G401.6 (cell line): ENCODE results near the gene BRD7.

ENCODE experiments used
- FAIRE-seq: peaks from 2 replicates; lab custom pipeline; 2012; peaks lifted over from hg19 to GRCh38; lab: Jason Lieb, UNC

The BRD7 gene

GRCh38 chr16:50388496-50388895, 19.7 kb upstream of the BRD7 start:
- no peak for FAIRE-seq

- no peak for FAIRE-seq
These were observed 18.0 kb upstream of the BRD7 start for GRCh38 chr16:50386774-50387173.

GRCh38 chr16:50386139-50386538, 17.4 kb upstream of the BRD7 start:
- FAIRE-seq, result no peak

DNA sequence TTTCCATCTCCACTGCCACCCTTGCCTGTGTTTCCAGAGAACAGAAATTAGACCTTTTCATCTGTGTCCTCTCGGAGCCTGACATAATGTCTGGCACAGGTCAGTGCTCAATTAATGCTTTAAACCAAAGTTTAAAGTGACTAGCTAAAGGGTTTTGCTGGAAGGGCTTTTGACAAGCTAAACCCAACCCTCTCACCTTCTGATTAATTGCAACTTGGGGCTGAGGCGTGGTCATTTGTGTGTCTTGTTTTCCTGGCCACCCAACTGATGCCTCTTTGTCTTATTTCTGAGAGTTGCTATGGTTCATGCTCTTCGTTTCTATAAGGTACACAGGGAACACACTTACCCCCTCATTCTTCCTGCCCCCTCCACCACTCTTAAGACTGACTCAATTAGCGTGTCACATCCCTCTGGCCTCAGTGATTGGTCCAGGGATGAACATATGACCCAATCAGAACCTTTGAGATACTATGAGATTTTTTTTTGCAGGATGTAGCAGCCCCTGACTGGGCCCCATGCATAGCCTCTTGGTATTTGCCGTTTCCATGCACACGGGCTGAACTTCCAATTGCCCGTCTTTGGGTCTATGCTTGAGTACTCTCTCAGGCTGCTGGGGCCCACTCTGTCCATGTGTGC, 15.8 kb upstream of the BRD7 start:
- no peak for FAIRE-seq

DNA sequence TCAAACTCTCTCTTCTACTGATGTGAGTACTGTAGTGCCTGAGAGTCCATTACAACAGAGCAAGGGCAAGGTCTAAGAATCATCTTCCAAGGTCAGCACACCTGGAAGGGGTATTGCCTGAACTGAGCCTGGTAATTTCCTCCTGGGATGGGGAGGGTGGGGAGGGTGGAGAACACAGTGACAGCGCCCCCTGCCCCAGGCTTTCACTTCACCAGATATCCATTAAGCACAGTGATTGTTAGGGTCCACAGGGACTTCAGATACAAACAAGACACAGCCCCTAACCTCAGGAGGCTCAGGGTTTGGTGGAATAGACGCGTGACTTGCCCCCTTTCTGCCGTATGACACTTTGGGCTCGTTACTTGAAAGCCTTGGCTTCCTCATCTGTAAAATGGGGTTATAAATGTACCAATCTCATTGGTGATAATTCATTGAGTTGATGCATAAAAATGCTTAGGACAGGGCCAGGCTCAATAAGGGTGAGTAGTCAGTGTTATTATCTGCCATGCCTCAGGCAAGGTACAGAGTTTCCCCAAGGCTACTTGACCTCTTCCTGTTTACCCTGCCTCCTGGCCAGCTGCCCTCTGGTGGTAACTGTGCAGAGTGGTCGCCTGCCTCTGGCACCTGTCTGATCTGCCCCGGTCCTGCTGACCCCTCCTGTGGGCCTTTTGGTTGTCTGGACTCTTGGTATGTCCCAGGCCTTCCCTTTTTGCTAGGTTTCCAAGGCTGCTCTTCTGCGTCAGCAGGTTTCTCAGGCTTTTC, 13.1 kb upstream of the BRD7 start:
- FAIRE-seq, result no peak

DNA sequence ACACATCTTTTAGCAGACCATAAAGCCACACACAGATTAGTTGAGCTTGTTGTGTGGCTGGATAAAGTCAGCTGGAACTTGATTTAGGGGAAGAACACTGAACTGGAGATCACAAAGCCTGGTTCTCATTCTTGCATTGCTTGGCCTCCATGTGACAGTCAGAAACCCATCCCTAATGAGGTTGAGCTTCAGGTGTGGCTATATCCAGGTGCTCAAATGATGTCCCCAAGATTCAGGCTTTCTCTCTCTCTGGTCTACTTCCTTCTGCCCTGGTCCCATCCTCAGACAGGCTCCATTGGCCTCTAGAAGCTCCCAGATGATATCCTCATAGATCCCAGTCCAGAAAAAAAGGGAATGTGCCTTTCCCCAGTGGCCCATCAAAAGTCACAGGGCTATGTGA, 9.6 kb upstream of the BRD7 start:
- FAIRE-seq, result no peak

GRCh38 chr16:50377001-50377400, 8.2 kb upstream of the BRD7 start:
- no peak for FAIRE-seq

DNA sequence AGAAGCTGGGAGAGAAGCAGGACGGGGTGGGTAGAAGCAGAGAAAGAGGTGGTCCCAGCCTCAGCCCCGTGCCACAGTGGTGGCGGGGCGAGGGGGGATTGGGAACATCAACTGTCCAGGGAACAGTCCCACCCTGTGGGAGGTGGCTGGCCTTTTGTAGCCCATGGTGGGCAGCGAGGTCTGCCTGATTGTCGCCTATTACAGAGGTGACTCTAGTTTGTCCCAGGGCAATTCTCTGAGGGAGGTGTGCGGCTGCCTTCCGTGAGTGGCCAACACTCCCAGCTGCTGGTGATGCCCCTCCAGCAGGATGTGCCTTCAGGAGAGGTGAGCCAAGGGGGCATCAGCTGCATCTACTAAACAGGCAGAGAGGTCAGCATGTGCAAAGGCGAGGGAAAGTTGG, 5.0 kb upstream of the BRD7 start:
- no peak for FAIRE-seq

GRCh38 chr16:50373345-50373701, 4.5 kb upstream of the BRD7 start:
- FAIRE-seq, result no peak

GRCh38 chr16:50372611-50373344, 4.0 kb upstream of the BRD7 start:
- no peak for FAIRE-seq

DNA sequence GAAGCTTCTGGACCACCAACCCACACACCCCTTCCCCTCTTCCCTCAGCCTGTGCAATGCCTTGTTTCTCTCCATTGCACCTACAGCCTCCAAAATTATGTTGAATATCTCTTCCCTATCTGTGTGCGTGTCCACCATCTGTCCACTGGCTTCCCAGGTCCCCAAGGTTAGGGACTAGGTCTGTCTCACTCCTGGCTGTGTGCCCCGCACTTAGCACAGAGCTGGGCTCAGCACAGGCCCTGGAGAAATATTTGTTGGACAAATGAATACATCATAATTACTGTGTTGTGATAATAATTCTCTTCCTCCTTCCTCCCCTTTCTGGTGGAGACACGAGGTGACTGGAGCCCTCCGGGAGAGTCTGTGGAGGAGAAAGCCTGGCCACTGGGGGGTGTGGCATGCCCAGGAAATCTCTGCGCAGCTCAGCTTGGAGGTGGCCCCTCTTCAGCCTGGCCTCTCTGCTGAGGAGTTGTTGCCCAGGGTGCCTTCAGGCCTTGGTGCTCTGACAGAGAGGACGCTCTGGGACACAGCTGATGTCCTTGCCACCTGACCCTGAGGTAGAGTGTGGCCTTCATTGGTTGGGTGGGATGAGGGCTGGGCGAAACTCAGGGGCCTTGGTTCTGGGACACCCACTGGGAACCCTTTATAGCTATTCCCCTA, 3.3 kb upstream of the BRD7 start:
- FAIRE-seq, result no peak

DNA sequence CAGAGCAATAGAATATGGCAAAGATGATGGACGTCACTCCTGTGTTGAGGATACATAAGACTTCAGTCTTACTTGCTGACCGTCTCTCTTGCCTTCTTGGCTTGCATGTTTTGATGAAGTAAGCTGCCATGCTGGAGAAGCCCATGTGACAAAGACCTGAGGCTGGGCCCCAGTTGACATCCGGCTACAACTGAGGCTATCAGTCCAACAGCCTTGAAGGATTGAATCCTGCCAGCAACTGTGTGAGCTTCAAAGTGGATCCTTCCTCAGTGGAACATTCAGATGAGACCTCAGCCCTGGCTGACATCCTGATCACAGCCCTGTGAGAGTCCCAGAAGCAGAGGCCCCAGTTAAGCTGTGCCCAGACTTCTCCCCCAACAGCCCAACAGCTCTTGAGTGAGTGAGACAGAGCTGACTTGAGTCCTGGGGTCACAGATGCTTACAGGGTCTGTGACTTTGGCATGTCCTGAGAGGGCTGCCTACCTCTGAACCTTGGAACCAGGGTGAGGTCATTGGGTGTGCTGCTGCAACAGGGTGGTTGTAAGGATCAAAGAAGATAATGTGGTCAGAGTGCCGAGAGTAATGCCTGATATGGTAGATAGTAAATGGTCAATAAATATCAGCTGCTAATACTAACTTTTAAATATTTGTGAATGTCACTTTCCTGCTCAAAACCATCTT, 2.4 kb upstream of the BRD7 start:
- no peak for FAIRE-seq

DNA sequence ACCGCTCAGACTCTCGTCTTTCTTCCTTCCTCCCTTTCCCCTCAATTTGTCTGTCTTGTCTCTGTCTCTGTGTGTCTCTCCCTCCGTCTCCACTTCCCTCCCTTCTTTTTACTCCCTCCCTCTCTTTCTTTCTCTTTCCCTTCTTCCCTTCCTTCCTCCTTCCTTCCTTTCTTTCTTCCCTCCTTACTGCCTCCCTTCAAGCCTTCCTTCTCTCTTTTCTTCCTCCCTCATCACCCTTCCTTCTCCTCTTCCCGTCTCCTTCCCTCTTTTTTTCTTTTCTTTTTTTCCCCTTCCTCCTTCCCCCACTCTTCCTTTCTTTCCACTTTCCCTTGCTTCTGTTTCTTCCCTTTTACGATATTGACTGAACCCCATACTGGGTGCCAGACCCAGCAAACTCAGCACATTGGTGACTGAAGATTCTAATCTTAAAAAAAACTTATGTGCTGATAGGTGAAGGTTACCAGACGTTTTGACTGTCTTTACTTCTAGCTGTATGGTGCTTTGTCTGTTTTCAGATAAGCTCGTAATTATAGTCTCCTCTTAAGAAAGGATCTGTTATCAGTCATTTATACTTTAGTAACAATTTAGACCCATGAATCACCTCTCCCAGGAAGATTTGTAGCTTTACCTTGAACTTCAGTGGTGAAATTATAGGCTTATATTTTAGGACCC, 481 bp upstream of the BRD7 start:
- FAIRE-seq, result no peak

GRCh38 chr16:50367777-50368409, 895 bp downstream of the BRD7 start:
- FAIRE-seq, result no peak

DNA sequence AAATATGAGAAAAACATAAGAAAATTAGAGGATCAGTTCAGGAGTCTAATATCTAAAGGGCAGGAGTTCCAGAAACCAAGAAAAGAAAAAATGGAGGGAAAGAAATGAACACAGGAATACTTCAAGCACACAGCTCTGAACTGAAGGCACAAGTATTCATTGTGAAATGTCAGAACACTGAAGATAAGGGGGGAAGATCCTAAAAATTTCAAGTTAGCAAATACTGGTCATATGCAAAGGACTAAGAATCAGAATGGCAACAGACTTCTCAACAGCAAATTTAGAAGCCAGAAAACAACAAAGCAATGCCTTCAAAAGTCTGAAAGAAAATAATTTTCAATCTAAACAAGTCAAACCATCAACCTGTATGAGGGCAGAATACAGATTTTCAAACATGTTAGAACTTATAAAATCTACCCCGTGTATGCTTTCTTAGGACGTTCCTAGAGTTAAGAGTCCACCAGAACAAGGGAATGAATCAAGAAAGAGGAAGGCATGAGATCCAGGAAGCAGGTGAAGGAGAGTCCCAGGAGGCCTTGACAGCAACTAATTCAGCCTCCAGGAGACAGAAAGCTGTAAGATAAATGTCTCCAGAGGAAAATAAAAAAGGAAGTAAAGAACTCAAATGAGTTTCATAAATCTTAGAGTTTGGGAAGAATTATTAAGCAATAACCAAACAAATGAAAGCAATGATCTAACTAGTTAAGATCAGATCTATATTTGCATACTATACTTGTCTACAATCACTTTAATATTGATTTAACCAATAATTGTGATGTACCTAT, 2.8 kb downstream of the BRD7 start:
- FAIRE-seq, result no peak

- no peak for FAIRE-seq
These were observed 5.1 kb downstream of the BRD7 start for GRCh38 chr16:50363656-50364055.

DNA sequence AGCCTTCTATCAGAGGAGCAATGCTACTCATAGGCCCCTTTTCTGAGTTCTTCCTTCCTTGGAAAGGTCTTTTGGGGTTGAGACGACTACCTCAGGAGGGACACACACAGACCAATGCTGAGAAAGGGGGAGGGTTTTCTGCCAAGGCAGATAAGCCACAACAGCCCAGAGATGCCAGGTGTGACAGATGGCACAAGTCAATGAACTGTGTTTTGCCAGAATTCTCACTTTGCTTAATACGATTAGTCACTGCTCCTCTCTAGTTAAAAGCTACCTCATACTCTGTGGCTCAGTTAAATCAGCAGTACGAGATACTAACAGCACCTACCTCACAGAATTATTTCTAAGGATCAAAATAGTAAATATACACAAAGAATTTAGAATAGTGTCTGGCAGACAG, 8.0 kb downstream of the BRD7 start:
- no peak for FAIRE-seq

DNA sequence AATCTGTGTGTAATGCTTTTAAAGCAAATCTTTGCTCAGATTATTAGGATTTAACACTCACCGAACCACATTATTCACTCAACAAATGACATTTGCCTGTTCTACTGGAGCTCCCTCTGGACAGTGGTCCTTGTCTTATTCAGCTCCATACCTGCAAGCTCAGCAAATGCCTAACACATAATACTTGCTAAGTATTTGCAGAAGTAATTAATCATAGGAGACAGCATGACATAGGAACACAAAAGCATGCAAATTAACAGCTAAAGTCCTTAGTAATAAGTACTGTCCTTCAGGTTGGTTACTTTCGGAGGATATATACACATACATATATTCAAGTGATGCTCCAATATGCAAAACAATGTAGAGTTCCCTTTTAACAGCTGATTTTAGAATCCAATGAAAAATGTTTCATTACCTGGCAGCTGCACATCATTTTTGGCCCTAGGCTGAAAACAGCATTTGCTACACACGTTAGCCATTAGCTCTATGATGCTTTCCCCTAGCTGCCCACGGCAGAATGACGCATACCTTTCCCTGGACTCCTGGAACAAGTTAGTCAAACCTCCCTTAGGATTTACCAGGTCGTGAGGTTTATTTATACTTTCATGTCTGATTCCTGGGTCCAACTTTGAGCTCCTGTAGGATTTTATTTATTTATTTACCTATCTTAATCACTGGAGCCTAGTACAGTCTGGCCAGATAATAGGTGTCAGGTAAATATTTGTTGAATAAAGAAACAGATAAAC, 8.6 kb downstream of the BRD7 start:
- no peak for FAIRE-seq

- FAIRE-seq, result no peak
These were observed 9.2 kb downstream of the BRD7 start for GRCh38 chr16:50359626-50360025.
